H9 (cell line): ENCODE results near the gene KDF1. TPM values are rescaled to one million over a fixed set of nuclear protein-coding genes. Genes with fewer than 3 reads are reported as not detected.

Experiments
- DNase-seq: peaks from one replicate; pipeline ENCODE4 v3.0.0-alpha.2; 2017
- H2AFZ ChIP-seq: one replicate; pipeline ENCODE4 v1.6.1; 2013; ENCODE audit warnings: mild to moderate bottlenecking, low read length, control low read depth, moderate library complexity
- H2AK5ac ChIP-seq: 2 replicates; pipeline ENCODE4 v1.6.1; 2013; ENCODE audit warnings: low read length, control low read depth, mixed read lengths; ENCODE audit not compliant: insufficient read length
- H2BK120ac ChIP-seq: one replicate; pipeline ENCODE4 v1.6.1; 2013; ENCODE audit warnings: low read depth, mild to moderate bottlenecking, low read length, control low read depth, inconsistent platforms; ENCODE audit not compliant: poor library complexity, severe bottlenecking
- H2BK12ac ChIP-seq: 2 replicates; pipeline ENCODE4 v1.6.1; 2013; ENCODE audit warnings: low read length, control low read depth, mixed read lengths, low read depth; ENCODE audit not compliant: insufficient read length
- H2BK15ac ChIP-seq: 2 replicates; pipeline ENCODE4 v1.6.1; 2013; ENCODE audit warnings: low read depth, low read length, control low read depth
- H2BK20ac ChIP-seq: one replicate; pipeline ENCODE4 v1.6.1; 2013; ENCODE audit warnings: low read depth, mild to moderate bottlenecking, low read length, control low read depth, inconsistent platforms; ENCODE audit not compliant: poor library complexity, severe bottlenecking
- H2BK5ac ChIP-seq: 2 replicates; pipeline ENCODE4 v1.6.1; 2013; ENCODE audit warnings: low read length, control low read depth, mixed read lengths; ENCODE audit not compliant: insufficient read length
- H3K14ac ChIP-seq: 2 replicates; pipeline ENCODE4 v1.6.1; 2013; ENCODE audit warnings: low read length, control low read depth; ENCODE audit not compliant: insufficient read depth
- H3K18ac ChIP-seq: 2 replicates; pipeline ENCODE4 v1.6.1; 2013; ENCODE audit warnings: low read depth, mild to moderate bottlenecking, mixed read lengths, low read length, control low read depth; ENCODE audit not compliant: insufficient read length
- H3K23ac ChIP-seq: 2 replicates; pipeline ENCODE4 v1.6.1; 2013; ENCODE audit warnings: low read length, control low read depth, mixed read lengths, low read depth; ENCODE audit not compliant: insufficient read length
- H3K23me2 ChIP-seq: 2 replicates; pipeline ENCODE4 v1.6.1; 2013; ENCODE audit warnings: low read depth, mild to moderate bottlenecking, mixed read lengths, low read length, control low read depth; ENCODE audit not compliant: insufficient read length, poor library complexity, severe bottlenecking
- H3K27ac ChIP-seq: 2 replicates; pipeline ENCODE4 v1.5.1; 2013; ENCODE audit warnings: low read length, control low read depth, mixed read lengths, low read depth; ENCODE audit not compliant: insufficient read length
- H3K27me3 ChIP-seq: 2 replicates; pipeline ENCODE4 v1.6.1; 2013; ENCODE audit warnings: low read length, control low read depth, inconsistent platforms; ENCODE audit not compliant: insufficient read depth
- H3K4ac ChIP-seq: 2 replicates; pipeline ENCODE4 v1.6.1; 2013; ENCODE audit warnings: low read depth, mild to moderate bottlenecking, control low read depth, inconsistent platforms, low read length, moderate library complexity
- H3K4me1 ChIP-seq: 2 replicates; pipeline ENCODE4 v1.6.1; 2013; ENCODE audit warnings: low read length, control low read depth, inconsistent platforms; ENCODE audit not compliant: insufficient read depth
- H3K4me2 ChIP-seq: 2 replicates; pipeline ENCODE4 v1.6.1; 2013; ENCODE audit warnings: low read length, control low read depth, mixed read lengths; ENCODE audit not compliant: insufficient read length, insufficient read depth
- H3K56ac ChIP-seq: 2 replicates; pipeline ENCODE4 v1.6.1; 2013; ENCODE audit warnings: low read depth, mild to moderate bottlenecking, mixed read lengths, low read length, control low read depth; ENCODE audit not compliant: insufficient read length
- H3K79me1 ChIP-seq: 2 replicates; pipeline ENCODE4 v1.6.1; 2013; ENCODE audit warnings: low read depth, mild to moderate bottlenecking, moderate library complexity, low read length, control low read depth, inconsistent platforms; ENCODE audit not compliant: insufficient read depth, poor library complexity, severe bottlenecking
- H3K79me2 ChIP-seq: 2 replicates; pipeline ENCODE4 v1.6.1; 2013; ENCODE audit warnings: low read length, control low read depth, inconsistent platforms; ENCODE audit not compliant: insufficient read depth
- H3K9ac ChIP-seq: 2 replicates; pipeline ENCODE4 v1.6.1; 2013; ENCODE audit warnings: low read length, control low read depth, mixed read lengths; ENCODE audit not compliant: insufficient read length; ENCODE audit errors: extremely low read depth
- H3K9me3 ChIP-seq: one replicate; pipeline ENCODE4 v1.6.1; 2013; ENCODE audit warnings: low read depth, low read length, inconsistent platforms; ENCODE audit not compliant: control insufficient read depth
- H3T11ph ChIP-seq: one replicate; pipeline ENCODE4 v1.6.1; 2013; ENCODE audit warnings: mild to moderate bottlenecking, low read length, control low read depth, inconsistent platforms
- H4K20me1 ChIP-seq: one replicate; pipeline ENCODE4 v1.6.1; 2013; ENCODE audit not compliant: control insufficient read depth, insufficient read length, insufficient read depth
- H4K5ac ChIP-seq: 2 replicates; pipeline ENCODE4 v1.6.1; 2013; ENCODE audit warnings: low read depth, mild to moderate bottlenecking, mixed read lengths, low read length, control low read depth; ENCODE audit not compliant: insufficient read length
- H4K8ac ChIP-seq: replicated peaks from 2 replicates; pipeline ENCODE4 v1.6.1; 2013; ENCODE audit warnings: low read length, control low read depth, mixed read lengths, low read depth; ENCODE audit not compliant: insufficient read length
- H4K91ac ChIP-seq: 2 replicates; pipeline ENCODE4 v1.6.1; 2013; ENCODE audit warnings: low read depth, mild to moderate bottlenecking, moderate library complexity, mixed read lengths, low read length, control low read depth; ENCODE audit not compliant: insufficient read length
- H3K27ac Mint-ChIP-seq, 3 experiments: 2 replicates in 2 of 3; 3 replicates in 1 of 3; pipeline ENCODE4 v1.8.0; 2020 to 2021; ENCODE audit warnings: mixed read lengths in 3 of 3, mild to moderate bottlenecking in 1 of 3, moderate library complexity in 1 of 3
- H3K27me3 Mint-ChIP-seq: 2 replicates; pipeline ENCODE4 v1.8.0; 2021; ENCODE audit warnings: low read depth, mild to moderate bottlenecking, moderate library complexity, mixed read lengths
- H3K36me3 Mint-ChIP-seq, 3 experiments: 2 replicates in 2 of 3; 3 replicates in 1 of 3; pipeline ENCODE4 v1.8.0; 2020 to 2021; ENCODE audit warnings: low read depth in 3 of 3, mixed read lengths in 3 of 3; ENCODE audit not compliant: insufficient read depth in 1 of 3
- H3K4me1 Mint-ChIP-seq, 2 experiments: 2 replicates each; pipeline ENCODE4 v1.8.0; 2020; ENCODE audit warnings: mixed read lengths in 2 of 2
- H3K4me3 Mint-ChIP-seq, 2 experiments: 2 replicates in 1 of 2; 3 replicates in 1 of 2; pipeline ENCODE4 v1.8.0; 2020 to 2021; ENCODE audit warnings: mild to moderate bottlenecking in 2 of 2, mixed read lengths in 2 of 2, moderate library complexity in 1 of 2
- H3K9me3 Mint-ChIP-seq, 2 experiments: 2 replicates in 1 of 2; 3 replicates in 1 of 2; pipeline ENCODE4 v1.8.0; 2020; ENCODE audit warnings: mild to moderate bottlenecking in 2 of 2, mixed read lengths in 2 of 2, moderate library complexity in 1 of 2
- WGBS: extraction: QIAGEN DNeasy Blood & Tissue Kit; methylation state at CpG from one replicate; pipeline ENCODE4 v1.1.7; 2013; ENCODE audit warnings: missing lambda C conversion rate, low lambda C conversion rate, mixed read lengths; ENCODE audit not compliant: insufficient read length; ENCODE audit errors: extremely low coverage; 5-methylcytosine and 5-hydroxymethylcytosine counted together
- total RNA-seq: library from RNA; stranded (reverse); gene quantifications from 2 replicates; pipeline ENCODE4 v1.2.1, GENCODE V29; 2021
- TF ChIP-seq, protein P1 (sequence below): fragments of 200-600 bp; sonication (generic); conservative IDR thresholded peaks from 3 replicates; pipeline ENCODE4 v1.8.0; 2021; ENCODE audit warnings: antibody characterized with exemption, mild to moderate bottlenecking

The KDF1 gene
- total RNA-seq, 1 experiment from 2014 or later = 17.6 TPM

DNA sequence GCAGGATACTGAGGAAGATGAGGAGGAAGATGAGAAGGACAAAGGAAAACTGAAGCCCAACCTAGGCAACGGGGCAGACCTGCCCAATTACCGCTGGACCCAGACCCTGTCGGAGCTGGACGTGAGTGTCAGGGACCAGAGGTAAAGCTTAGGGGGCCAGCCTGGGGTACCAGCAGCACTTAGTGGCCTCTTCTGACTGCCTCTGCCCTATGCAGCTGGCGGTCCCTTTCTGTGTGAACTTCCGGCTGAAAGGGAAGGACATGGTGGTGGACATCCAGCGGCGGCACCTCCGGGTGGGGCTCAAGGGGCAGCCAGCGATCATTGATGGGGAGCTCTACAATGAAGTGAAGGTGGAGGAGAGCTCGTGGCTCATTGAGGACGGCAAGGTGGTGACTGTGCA lies 17.6 kb downstream of the KDF1 start:
- Histone ChIP-seq H4K5ac (no peak overlapping the region), H3K4me2 (no peak overlapping the region), H3T11ph (no peak overlapping the region), H4K91ac (no peak overlapping the region), H2BK120ac (no peak overlapping the region), H2AK5ac (no peak overlapping the region), H3K27me3 (no peaks in the 10 kb centered on the region), H4K8ac (no peak overlapping the region), H2BK5ac (no peak overlapping the region), H3K4ac (no peak overlapping the region), H3K14ac (no peak overlapping the region), H3K9ac (no peak overlapping the region), H3K27ac (no peak overlapping the region), H3K23me2 (no peaks in the 10 kb centered on the region), H3K79me1 (no peaks in the 10 kb centered on the region), H3K56ac (no peak overlapping the region), H3K9me3 (no peaks in the 10 kb centered on the region), H3K79me2 (no peaks in the 10 kb centered on the region; the same call in 1 of the 2 replicates), H2AFZ (no peak overlapping the region), H4K20me1 (no peaks in the 10 kb centered on the region), H2BK15ac (no peak overlapping the region), H3K4me1 (no peaks in the 10 kb centered on the region), H3K23ac (no peak overlapping the region), H2BK20ac (no peak overlapping the region), H2BK12ac (no peak overlapping the region), H3K18ac (no peak overlapping the region)
- Mint-ChIP-seq H3K27ac (peak overlapping the region in 2 of 3 experiments; percentile 82 to 85; a peak in 4 of 7 replicates), H3K4me3 (no peak overlapping the region; a peak in 1 of 5 replicates), H3K9me3 (no peaks in the 10 kb centered on the region), H3K4me1 (no peaks in the 10 kb centered on the region), H3K36me3 (peaks cover 42 to 84% (median 63%) of the 10 kb centered on the region in 3 experiments; a peak in 6 of 7 replicates), H3K27me3 (no peaks in the 10 kb centered on the region)
- DNase-seq = no peak
- WGBS = no CpG with 5 or more reads among the region's 12 CpGs
- TF ChIP-seq, protein P1, sequence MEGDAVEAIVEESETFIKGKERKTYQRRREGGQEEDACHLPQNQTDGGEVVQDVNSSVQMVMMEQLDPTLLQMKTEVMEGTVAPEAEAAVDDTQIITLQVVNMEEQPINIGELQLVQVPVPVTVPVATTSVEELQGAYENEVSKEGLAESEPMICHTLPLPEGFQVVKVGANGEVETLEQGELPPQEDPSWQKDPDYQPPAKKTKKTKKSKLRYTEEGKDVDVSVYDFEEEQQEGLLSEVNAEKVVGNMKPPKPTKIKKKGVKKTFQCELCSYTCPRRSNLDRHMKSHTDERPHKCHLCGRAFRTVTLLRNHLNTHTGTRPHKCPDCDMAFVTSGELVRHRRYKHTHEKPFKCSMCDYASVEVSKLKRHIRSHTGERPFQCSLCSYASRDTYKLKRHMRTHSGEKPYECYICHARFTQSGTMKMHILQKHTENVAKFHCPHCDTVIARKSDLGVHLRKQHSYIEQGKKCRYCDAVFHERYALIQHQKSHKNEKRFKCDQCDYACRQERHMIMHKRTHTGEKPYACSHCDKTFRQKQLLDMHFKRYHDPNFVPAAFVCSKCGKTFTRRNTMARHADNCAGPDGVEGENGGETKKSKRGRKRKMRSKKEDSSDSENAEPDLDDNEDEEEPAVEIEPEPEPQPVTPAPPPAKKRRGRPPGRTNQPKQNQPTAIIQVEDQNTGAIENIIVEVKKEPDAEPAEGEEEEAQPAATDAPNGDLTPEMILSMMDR = no peak
